Measurements from ENCODE around the gene TSSC4.
"Not testable (repeated sequence)": the region's sequence is repeated elsewhere in the genome, so short reads cannot be mapped to it uniquely, and the experiment has no call there.

Gene TSSC4

DNA sequence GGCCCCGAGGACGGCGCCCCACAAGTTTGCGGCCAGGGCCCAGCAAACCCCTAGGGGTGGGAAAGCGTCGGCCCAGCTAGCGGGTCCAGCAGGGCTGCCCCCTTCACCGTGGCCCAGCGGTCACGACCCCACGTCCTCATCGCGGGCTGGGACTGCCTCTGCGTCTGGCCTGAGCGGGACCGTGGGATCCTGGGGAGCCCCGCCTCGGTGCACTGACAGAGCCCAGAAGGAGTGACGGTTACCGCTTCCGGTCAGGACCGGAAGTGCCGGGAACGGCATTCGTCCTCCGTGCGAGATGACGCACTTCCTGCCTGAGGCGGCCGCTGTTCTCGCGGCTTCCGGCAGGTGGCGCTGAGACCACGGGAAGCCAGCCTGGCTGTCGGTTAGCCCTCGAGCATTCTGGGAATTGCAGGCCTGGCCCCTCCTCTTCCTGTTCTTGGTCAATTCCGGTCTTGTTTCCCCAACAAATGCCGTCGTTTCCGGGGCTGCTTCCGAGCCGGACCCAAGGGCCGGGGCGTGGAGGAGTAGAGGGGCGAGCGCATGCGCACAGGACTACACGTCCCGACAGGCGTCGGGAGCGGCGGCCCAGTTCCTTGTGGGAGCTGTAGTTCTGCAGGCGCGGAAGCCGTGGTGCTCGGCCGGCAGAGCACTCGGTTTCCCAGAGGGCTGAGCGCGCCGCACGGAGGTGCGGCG lies at the start of gene TSSC4:
Gene TSSC4 (plus strand): TSS at position 682 of the 693 bp plus-strand sequence. CDS start 1,884 bp downstream, outside the sequence.
- Histone ChIP-seq H3K27ac (ENCODE audit: low read length) (peak within 1 kb of the TSS; percentile 52), H3K4me1 (ENCODE audit: insufficient read depth, low read length) (no peaks in the 10 kb centered on the region; the same call in 1 of the 2 replicates), H3K9ac (ENCODE audit: low read depth, low read length) (peak within 1 kb of the TSS; percentile 99), H3K9me3 (ENCODE audit: insufficient read depth, low read depth, low read length) (no peaks in the 10 kb centered on the region), H3K4me3 (ENCODE audit: low read length) (peak within 1 kb of the TSS; percentile 99), H3K27me3 (ENCODE audit: insufficient read depth, low read length) (no peaks in the 10 kb centered on the region), H3K36me3 (ENCODE audit: insufficient read depth, low read depth, low read length) (peaks cover 33% of the 10 kb centered on the region)

DNA sequence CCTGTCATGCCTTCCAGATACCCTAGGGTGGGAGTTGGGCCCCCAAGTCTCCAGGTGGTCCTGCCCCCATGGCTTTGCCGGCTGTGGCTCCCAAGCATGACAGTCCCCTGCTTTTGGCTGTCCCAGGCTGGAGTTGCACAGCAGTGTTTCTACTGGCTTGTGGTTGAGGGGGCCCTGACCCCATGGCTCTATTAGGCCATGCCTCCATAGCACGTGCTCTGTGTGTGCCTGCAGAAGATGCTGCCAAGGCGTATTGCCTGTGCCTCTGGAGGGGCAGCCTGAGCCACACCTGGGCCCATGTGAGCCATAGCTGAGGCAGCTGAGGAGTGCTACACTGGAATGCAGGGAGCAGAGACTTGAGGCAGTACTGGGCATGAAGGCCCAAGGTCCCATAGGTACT lies 48.8 kb upstream of the TSSC4 start:
- Histone ChIP-seq H3K9me3 (ENCODE audit: insufficient read depth, low read depth, low read length) (peaks cover 23% of the 10 kb centered on the region), H3K36me3 (ENCODE audit: insufficient read depth, low read depth, low read length) (no peaks in the 10 kb centered on the region), H3K27me3 (ENCODE audit: insufficient read depth, low read length) (no peaks in the 10 kb centered on the region), H3K9ac (ENCODE audit: low read depth, low read length) (no peak overlapping the region), H3K27ac (ENCODE audit: low read length) (no peak overlapping the region), H3K4me3 (ENCODE audit: low read length) (no peak overlapping the region), H3K4me1 (ENCODE audit: insufficient read depth, low read length) (no peaks in the 10 kb centered on the region)

DNA sequence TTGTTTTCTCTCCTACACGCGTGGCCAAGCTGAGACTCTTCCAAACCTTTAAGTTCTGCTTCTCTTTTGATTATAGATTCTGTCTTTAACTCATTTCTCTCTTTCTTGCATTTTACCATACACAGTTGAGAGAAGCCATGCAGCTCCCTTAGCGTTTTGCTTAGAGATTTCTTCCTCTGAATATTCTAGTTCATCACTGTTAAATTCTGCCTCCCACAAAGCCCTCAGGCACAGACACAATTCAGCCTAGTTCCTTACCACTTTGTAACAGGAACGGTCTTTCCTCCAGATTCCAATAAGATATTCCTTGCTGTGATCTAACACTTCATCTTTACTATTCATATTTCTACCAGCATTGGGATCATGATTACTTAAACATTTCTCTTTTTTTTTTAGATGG lies 48.1 kb upstream of the TSSC4 start:
- Histone ChIP-seq H3K4me3 (ENCODE audit: low read length) (no peak overlapping the region), H3K9me3 (ENCODE audit: insufficient read depth, low read depth, low read length) (peaks cover 18% of the 10 kb centered on the region), H3K27me3 (ENCODE audit: insufficient read depth, low read length) (no peaks in the 10 kb centered on the region)

DNA sequence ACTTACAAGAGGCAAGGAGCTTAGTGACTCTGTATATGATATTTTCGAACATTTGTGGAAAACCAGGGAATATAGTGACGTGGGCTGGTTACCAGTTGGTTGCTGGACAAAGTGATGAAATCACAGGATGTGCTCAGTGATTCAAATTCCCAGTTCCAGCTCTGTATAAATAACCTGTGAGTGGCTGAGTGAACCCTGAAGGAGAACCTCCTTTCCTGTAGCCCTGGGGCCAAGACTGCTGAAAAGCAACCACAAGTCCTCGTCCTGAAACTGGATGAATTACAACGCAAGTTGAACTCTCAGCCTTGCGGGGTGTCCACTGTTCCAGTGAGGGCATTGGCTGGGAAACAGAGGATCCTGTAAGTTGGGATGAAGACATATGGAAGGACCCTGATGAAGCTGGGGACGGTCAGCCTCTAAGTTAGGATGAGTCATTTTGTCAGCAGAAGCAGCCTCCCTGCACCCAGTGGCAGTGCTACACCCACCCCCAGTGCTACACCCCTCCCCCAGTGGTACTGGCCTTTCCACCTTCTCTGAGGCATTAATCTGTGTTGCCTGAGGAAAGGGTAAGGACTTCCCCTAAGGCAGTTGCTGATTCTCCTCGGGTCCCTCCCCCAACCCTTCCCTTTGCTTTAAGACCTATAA lies 45.4 kb upstream of the TSSC4 start:
- H3K36me3 ChIP-seq (ENCODE audit: insufficient read depth, low read depth, low read length) = no peaks in the 10 kb centered on the region
- H3K27ac ChIP-seq (ENCODE audit: low read length) = no peak overlapping the region
- H3K4me1 ChIP-seq (ENCODE audit: insufficient read depth, low read length) = no peaks in the 10 kb centered on the region
- H3K4me3 ChIP-seq (ENCODE audit: low read length) = no peak overlapping the region
- H3K27me3 ChIP-seq (ENCODE audit: insufficient read depth, low read length) = no peaks in the 10 kb centered on the region
- H3K9me3 ChIP-seq (ENCODE audit: insufficient read depth, low read depth, low read length) = no peaks in the 10 kb centered on the region
- H3K9ac ChIP-seq (ENCODE audit: low read depth, low read length) = no peak overlapping the region

More for the DNA sequence above, 48.1 kb upstream of the TSSC4 start:
- no peaks in the 10 kb centered on the region for H3K4me1 ChIP-seq (ENCODE audit: insufficient read depth, low read length)
- H3K9ac ChIP-seq (ENCODE audit: low read depth, low read length) = no peak overlapping the region
- H3K36me3 ChIP-seq (ENCODE audit: insufficient read depth, low read depth, low read length) = no peaks in the 10 kb centered on the region
- H3K27ac ChIP-seq (ENCODE audit: low read length) = no peak overlapping the region

DNA sequence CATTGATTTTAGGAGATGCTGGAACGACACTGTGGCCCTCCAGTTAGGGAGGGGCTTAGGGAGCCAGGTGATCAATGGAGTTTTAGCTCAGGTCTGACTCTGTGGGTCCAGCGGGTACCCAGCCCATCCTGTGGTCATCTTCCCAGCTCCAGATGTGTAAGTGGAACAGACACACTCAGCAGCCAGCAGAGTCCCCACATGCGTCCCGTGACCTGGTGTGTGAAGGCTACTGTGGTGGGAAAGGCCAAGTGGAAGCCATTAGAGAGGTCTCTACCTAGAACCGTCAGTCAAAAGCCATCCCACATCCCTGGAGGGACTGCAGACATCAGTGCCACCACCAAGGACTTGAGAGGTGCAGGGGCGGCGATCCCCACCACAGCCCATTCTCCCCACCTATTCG lies 43.3 kb upstream of the TSSC4 start:
- H3K9ac ChIP-seq (ENCODE audit: low read depth, low read length) = no peak overlapping the region
- no peak overlapping the region for H3K27ac ChIP-seq (ENCODE audit: low read length)
- H3K4me3 ChIP-seq (ENCODE audit: low read length) = no peak overlapping the region
- H3K36me3 ChIP-seq (ENCODE audit: insufficient read depth, low read depth, low read length) = no peaks in the 10 kb centered on the region
- no peaks in the 10 kb centered on the region for H3K27me3 ChIP-seq (ENCODE audit: insufficient read depth, low read length)
- H3K4me1 ChIP-seq (ENCODE audit: insufficient read depth, low read length) = no peaks in the 10 kb centered on the region
- H3K9me3 ChIP-seq (ENCODE audit: insufficient read depth, low read depth, low read length) = no peaks in the 10 kb centered on the region

DNA sequence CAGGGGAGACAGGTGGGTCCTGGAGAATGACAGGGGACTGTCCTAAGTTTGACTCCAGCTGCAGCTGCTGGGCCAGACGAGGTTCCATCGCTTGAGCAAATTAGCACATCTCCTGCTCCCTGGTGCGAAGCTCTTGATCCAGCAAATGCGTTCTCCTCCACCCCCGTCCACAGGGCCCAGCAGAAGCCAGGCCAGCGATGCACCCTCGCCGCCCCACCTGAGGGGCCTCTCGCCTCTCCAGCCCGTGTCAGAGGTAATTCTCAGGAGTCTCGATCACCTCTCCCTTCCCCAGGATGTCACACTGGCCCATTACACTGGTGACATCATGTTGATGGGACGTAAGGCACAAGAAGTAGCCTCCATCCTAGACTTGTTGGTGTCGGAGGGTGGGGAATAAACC lies 42.9 kb upstream of the TSSC4 start:
- H3K4me1 ChIP-seq (ENCODE audit: insufficient read depth, low read length); H3K27me3 ChIP-seq (ENCODE audit: insufficient read depth, low read length); H3K36me3 ChIP-seq (ENCODE audit: insufficient read depth, low read depth, low read length); H3K9me3 ChIP-seq (ENCODE audit: insufficient read depth, low read depth, low read length); H3K9ac ChIP-seq (ENCODE audit: low read depth, low read length); H3K4me3 ChIP-seq (ENCODE audit: low read length); H3K27ac ChIP-seq (ENCODE audit: low read length): not testable (repeated sequence)

DNA sequence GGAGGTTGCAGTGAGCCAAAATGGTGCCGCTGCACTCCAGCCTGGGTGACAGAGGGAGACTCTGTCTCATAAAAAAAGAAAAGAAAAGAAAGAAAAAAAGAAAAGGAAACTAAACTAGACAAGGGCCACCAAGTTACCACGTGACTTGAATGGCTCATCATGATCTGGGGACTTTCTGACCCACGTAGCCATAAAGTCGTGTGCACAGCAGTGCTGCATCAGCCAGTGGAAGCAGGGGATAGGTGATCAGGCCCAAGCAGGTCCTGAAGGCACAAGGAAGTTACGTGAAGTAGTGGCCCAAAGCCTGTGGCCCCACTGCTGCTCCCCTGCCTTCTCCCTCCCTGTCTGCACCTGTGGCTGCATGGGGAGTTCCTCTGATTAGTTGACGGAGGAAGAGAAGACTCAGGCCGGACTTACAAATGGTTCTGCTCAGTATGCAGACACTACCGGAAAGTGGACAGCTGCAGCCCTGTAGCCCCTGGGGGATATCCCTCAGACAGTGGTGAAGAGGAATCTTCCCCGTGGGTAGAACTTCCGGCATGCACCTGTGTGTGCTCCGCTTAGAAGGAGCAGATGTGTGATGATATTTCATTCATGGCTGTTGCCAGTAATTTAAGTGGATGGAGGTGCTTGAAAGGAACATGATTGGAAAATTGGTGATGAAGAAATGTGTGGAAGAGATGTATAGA lies 41.7 kb upstream of the TSSC4 start:
- no peak overlapping the region for H3K9ac ChIP-seq (ENCODE audit: low read depth, low read length)
- no peak overlapping the region for H3K27ac ChIP-seq (ENCODE audit: low read length)
- H3K9me3 ChIP-seq (ENCODE audit: insufficient read depth, low read depth, low read length) = no peaks in the 10 kb centered on the region
- no peaks in the 10 kb centered on the region for H3K36me3 ChIP-seq (ENCODE audit: insufficient read depth, low read depth, low read length)
- no peak overlapping the region for H3K4me3 ChIP-seq (ENCODE audit: low read length)
- no peaks in the 10 kb centered on the region for H3K27me3 ChIP-seq (ENCODE audit: insufficient read depth, low read length)
- no peaks in the 10 kb centered on the region for H3K4me1 ChIP-seq (ENCODE audit: insufficient read depth, low read length)

DNA sequence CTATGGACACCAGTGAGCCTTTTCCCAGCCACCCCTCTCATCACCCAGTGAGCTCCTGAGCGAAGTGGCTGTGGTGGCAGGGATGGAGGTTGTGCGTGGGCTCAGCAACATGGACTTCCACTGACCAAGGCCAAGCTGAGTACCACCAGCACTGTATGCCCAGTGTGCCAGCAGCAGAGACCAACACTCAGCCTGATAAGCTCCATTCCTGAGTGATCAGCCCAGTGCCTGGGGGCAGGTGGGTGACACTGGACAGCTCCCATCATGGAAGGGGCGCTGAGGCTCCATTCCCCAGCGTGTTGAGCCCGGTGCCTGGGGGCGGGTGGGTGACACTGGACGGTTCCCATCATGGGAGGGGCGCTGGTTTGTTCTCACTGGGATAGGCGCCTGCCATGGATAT lies 41.0 kb upstream of the TSSC4 start:
- no peaks in the 10 kb centered on the region for H3K4me1 ChIP-seq (ENCODE audit: insufficient read depth, low read length)

DNA sequence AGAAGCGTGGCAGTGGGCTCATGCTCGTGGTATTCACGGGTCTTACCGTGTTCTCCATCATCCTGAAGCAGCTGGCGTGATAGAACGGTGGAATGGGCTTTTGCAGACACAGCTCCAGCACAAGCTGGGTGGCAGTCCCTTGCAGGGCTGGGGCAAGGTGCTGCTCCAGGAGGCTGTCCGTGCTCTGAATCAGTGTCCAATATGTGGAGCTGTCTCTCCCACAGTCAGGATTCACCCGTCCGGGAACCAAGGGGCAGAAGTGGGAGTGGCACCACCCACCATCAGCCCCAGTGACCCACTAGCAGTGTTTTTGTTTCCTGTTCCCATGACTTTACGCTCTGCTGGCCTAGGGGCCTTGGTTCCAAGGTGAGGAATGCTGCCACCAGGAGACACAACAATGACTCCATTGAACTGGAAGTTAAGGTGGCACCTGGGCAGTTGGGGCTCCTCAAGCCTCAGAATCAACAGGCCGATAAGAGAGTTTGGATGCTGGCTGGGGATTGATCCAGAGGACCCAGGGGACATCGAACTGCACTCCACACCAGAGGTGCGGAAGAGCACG lies 40.4 kb upstream of the TSSC4 start:
- Histone ChIP-seq H3K4me1 (ENCODE audit: insufficient read depth, low read length) (no peaks in the 10 kb centered on the region), H3K4me3 (ENCODE audit: low read length) (no peak overlapping the region), H3K27ac (ENCODE audit: low read length) (no peak overlapping the region)

More for the DNA sequence above, 41.0 kb upstream of the TSSC4 start:
- Histone ChIP-seq H3K4me3 (ENCODE audit: low read length) (no peak overlapping the region), H3K27ac (ENCODE audit: low read length) (no peak overlapping the region), H3K36me3 (ENCODE audit: insufficient read depth, low read depth, low read length) (no peaks in the 10 kb centered on the region), H3K9ac (ENCODE audit: low read depth, low read length) (no peak overlapping the region), H3K9me3 (ENCODE audit: insufficient read depth, low read depth, low read length) (no peaks in the 10 kb centered on the region), H3K27me3 (ENCODE audit: insufficient read depth, low read length) (no peaks in the 10 kb centered on the region)

DNA sequence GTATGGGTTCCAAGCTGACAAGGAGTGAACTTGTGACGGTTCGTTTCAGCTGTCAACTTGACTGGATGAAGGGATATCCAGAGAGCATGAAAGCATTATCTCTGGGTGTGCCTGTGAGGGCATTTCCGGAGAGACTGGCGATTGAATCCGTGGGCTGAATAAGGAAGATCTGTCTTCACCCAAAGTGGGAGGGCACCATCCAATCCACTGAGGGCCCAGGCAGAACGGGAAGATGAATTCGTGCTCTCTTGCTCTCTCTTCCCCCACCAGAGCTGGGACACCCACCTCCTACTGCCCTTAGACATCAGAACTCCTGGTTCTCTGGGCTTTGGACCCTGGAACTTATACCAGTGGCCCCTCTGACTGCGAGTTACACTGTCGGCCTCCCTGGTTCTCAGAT lies 39.0 kb upstream of the TSSC4 start:
- no peaks in the 10 kb centered on the region for H3K36me3 ChIP-seq (ENCODE audit: insufficient read depth, low read depth, low read length)
- H3K9ac ChIP-seq (ENCODE audit: low read depth, low read length) = no peak overlapping the region
- H3K4me3 ChIP-seq (ENCODE audit: low read length) = no peak overlapping the region
- H3K27me3 ChIP-seq (ENCODE audit: insufficient read depth, low read length) = no peaks in the 10 kb centered on the region
- no peaks in the 10 kb centered on the region for H3K9me3 ChIP-seq (ENCODE audit: insufficient read depth, low read depth, low read length)
- H3K27ac ChIP-seq (ENCODE audit: low read length) = no peak overlapping the region
- H3K4me1 ChIP-seq (ENCODE audit: insufficient read depth, low read length) = no peaks in the 10 kb centered on the region

More for the DNA sequence above, 40.4 kb upstream of the TSSC4 start:
- H3K9me3 ChIP-seq (ENCODE audit: insufficient read depth, low read depth, low read length) = no peaks in the 10 kb centered on the region
- H3K36me3 ChIP-seq (ENCODE audit: insufficient read depth, low read depth, low read length) = no peaks in the 10 kb centered on the region
- H3K27me3 ChIP-seq (ENCODE audit: insufficient read depth, low read length) = no peaks in the 10 kb centered on the region
- H3K9ac ChIP-seq (ENCODE audit: low read depth, low read length) = no peak overlapping the region

DNA sequence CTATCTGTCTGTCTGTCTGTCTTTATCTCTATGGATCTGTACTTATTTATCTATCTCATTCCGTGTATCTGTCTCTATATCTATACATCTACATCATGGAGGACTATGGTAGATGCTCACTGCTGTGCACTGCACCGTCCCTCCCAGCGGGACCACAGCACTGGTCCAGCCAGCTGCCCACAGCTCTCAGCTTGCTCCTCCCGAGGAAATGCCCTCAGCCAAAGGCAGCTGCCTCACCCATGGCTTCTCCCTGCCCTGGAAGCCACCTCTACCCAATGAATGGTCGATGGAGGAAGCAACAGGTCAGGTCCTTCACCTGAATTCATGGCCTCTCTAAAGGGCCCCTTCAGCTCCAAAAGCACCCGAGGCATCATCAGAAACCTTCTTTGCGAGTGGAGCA lies 38.1 kb upstream of the TSSC4 start:
- Histone ChIP-seq H3K9me3 (ENCODE audit: insufficient read depth, low read depth, low read length) (no peaks in the 10 kb centered on the region), H3K9ac (ENCODE audit: low read depth, low read length) (no peak overlapping the region), H3K27ac (ENCODE audit: low read length) (no peak overlapping the region), H3K4me3 (ENCODE audit: low read length) (no peak overlapping the region), H3K36me3 (ENCODE audit: insufficient read depth, low read depth, low read length) (no peaks in the 10 kb centered on the region), H3K4me1 (ENCODE audit: insufficient read depth, low read length) (no peaks in the 10 kb centered on the region), H3K27me3 (ENCODE audit: insufficient read depth, low read length) (no peaks in the 10 kb centered on the region)
